Muscle of arm (tissue), 12 donors: ENCODE results near the gene AFAP1. TPM values are rescaled to one million over a fixed set of nuclear protein-coding genes. Genes with fewer than 3 reads are reported as not detected.

Experiments used
- DNase-seq: peaks from one replicate; pipeline ENCODE4 v3.0.0-alpha.2; 2013
- polyA plus RNA-seq, 12 donors: library from polyadenylated mRNA; unstranded; fragments of 120-200 nt; gene quantifications; one replicate each; pipeline ENCODE4 v1.2.1, GENCODE V29; 2013; ENCODE audit not compliant: insufficient read length in 12 of 12

Gene AFAP1
- polyA plus RNA-seq, 12 donors: 27.8 to 46.1 (median 33.4) TPM; not detected in 1

- DNase-seq: no peak
Observed at GRCh38 chr4:7868892-7869471, 70.7 kb downstream of the AFAP1 start.

GRCh38 chr4:7868436-7868775 is 71.3 kb downstream of the AFAP1 start:
- DNase-seq: no peak

- no peak for DNase-seq
Observed at GRCh38 chr4:7867701-7868435, 71.8 kb downstream of the AFAP1 start.

GRCh38 chr4:7867191-7867590 is 72.5 kb downstream of the AFAP1 start:
- DNase-seq: no peak

- no peak for DNase-seq
Observed at GRCh38 chr4:7865533-7865932, 74.1 kb downstream of the AFAP1 start.

- DNase-seq: no peak
Observed at GRCh38 chr4:7864685-7865084, 75.0 kb downstream of the AFAP1 start.

GRCh38 chr4:7863911-7864681 is 75.6 kb downstream of the AFAP1 start:
- DNase-seq: no peak

- DNase-seq: no peak
Observed at GRCh38 chr4:7862561-7863192, 77.0 kb downstream of the AFAP1 start.

GRCh38 chr4:7861440-7861881 is 78.2 kb downstream of the AFAP1 start:
- no peak for DNase-seq

- no peak for DNase-seq
Observed at GRCh38 chr4:7860600-7861163, 79.0 kb downstream of the AFAP1 start.

GRCh38 chr4:7859326-7859725 is 80.3 kb downstream of the AFAP1 start:
- no peak for DNase-seq

- no peak for DNase-seq
Observed at GRCh38 chr4:7858498-7858897, 81.2 kb downstream of the AFAP1 start.

GRCh38 chr4:7857993-7858392 is 81.7 kb downstream of the AFAP1 start:
- no peak for DNase-seq

- DNase-seq: peak; percentile 83
Observed at GRCh38 chr4:7857238-7857701, 82.4 kb downstream of the AFAP1 start.

GRCh38 chr4:7855731-7856130 is 83.9 kb downstream of the AFAP1 start:
- DNase-seq: no peak

GRCh38 chr4:7854697-7855370 is 84.8 kb downstream of the AFAP1 start:
- DNase-seq: no peak

- DNase-seq: no peak
Observed at GRCh38 chr4:7854216-7854615, 85.4 kb downstream of the AFAP1 start.

- no peak for DNase-seq
Observed at GRCh38 chr4:7853271-7853670, 86.4 kb downstream of the AFAP1 start.

GRCh38 chr4:7852568-7853185 is 87.0 kb downstream of the AFAP1 start:
- no peak for DNase-seq

GRCh38 chr4:7850489-7850888 is 89.2 kb downstream of the AFAP1 start:
- DNase-seq: no peak

- DNase-seq: no peak
Observed at GRCh38 chr4:7847206-7847605, 92.5 kb downstream of the AFAP1 start.
